HG03175 (cell line): ENCODE data around the gene MPEG1.

Source experiments
- ATAC-seq: cut with Tn5 transposase; IDR thresholded peaks from one replicate; pipeline ENCODE4 v1.9.1; 2021; ENCODE audit warnings: mild to moderate bottlenecking, moderate library complexity; ENCODE audit not compliant: unreplicated experiment

The MPEG1 gene

GRCh38 chr11:59189986-59190385 is 22.7 kb downstream of the MPEG1 start:
- ATAC-seq = no peak

GRCh38 chr11:59188954-59189353 is 23.8 kb downstream of the MPEG1 start:
- ATAC-seq = no peak

- no peak for ATAC-seq
Observed at GRCh38 chr11:59187587-59187986, 25.1 kb downstream of the MPEG1 start.

- ATAC-seq = no peak
Observed at GRCh38 chr11:59187035-59187434, 25.7 kb downstream of the MPEG1 start.

- peak; percentile 66 for ATAC-seq
Observed at GRCh38 chr11:59186130-59186594, 26.6 kb downstream of the MPEG1 start.

GRCh38 chr11:59185386-59185945 is 27.3 kb downstream of the MPEG1 start:
- ATAC-seq = no peak

- ATAC-seq = no peak
Observed at GRCh38 chr11:59184691-59185339, 27.9 kb downstream of the MPEG1 start.

GRCh38 chr11:59183771-59184170 is 29.0 kb downstream of the MPEG1 start:
- no peak for ATAC-seq

GRCh38 chr11:59182457-59183151 is 30.1 kb downstream of the MPEG1 start:
- no peak for ATAC-seq

GRCh38 chr11:59181746-59182456 is 30.8 kb downstream of the MPEG1 start:
- ATAC-seq = no peak

GRCh38 chr11:59180907-59181306 is 31.8 kb downstream of the MPEG1 start:
- ATAC-seq = no peak

- ATAC-seq = no peak
Observed at GRCh38 chr11:59180168-59180776, 32.5 kb downstream of the MPEG1 start.

- ATAC-seq = no peak
Observed at GRCh38 chr11:59179121-59179520, 33.6 kb downstream of the MPEG1 start.

- no peak for ATAC-seq
Observed at GRCh38 chr11:59178402-59178801, 34.3 kb downstream of the MPEG1 start.

- no peak for ATAC-seq
Observed at GRCh38 chr11:59176330-59176729, 36.4 kb downstream of the MPEG1 start.

- ATAC-seq = no peak
Observed at GRCh38 chr11:59175091-59175501, 37.6 kb downstream of the MPEG1 start.

GRCh38 chr11:59174664-59175033 is 38.1 kb downstream of the MPEG1 start:
- no peak for ATAC-seq

- ATAC-seq = no peak
Observed at GRCh38 chr11:59173964-59174663, 38.6 kb downstream of the MPEG1 start.

GRCh38 chr11:59173080-59173963 is 39.4 kb downstream of the MPEG1 start:
- peak; percentile 1 for ATAC-seq
